HEK293 (cell line): ENCODE results near the gene RANBP1.
A peak's percentile ranks its signal among the peaks of the same experiment; 100 is the strongest.

Source experiments
- CTCF ChIA-PET: fragments of 350-600 bp; formaldehyde crosslinking; extraction: SDS; loops from one replicate; lab custom pipeline; 2021; ENCODE audit warnings: antibody characterized with exemption; lab: Yijun Ruan, JAX
- POLR2A ChIA-PET: fragments of 300-600 bp; formaldehyde crosslinking; extraction: SDS; loops from one replicate; lab custom pipeline; 2020; ENCODE audit warnings: antibody characterized with exemption, inconsistent platforms; lab: Yijun Ruan, JAX
- H3K27ac ChIP-seq: fragments of 200-500 bp; sonication (Bioruptor generic); 2 replicates; pipeline ENCODE4 v1.5.1; 2014; ENCODE audit warnings: low read depth, low read length, control low read depth, inconsistent platforms; ENCODE audit errors: extremely low read depth
- H3K36me3 ChIP-seq, 2 experiments: fragments of 200-500 bp in 1 of 2; sonication (Bioruptor generic) in 1 of 2; 1 replicate in 1 of 2; 2 replicates in 1 of 2; pipeline ENCODE4 v1.5.1; 2014 to 2017; ENCODE audit warnings: inconsistent platforms in 2 of 2, low read length in 2 of 2; ENCODE audit not compliant: control insufficient read depth in 2 of 2, insufficient read depth in 1 of 2
- H3K4me1 ChIP-seq: fragments of 200-500 bp; sonication (Bioruptor generic); 2 replicates; pipeline ENCODE4 v1.5.1; 2014; ENCODE audit warnings: mild to moderate bottlenecking, low read length, inconsistent platforms; ENCODE audit not compliant: control insufficient read depth, insufficient read depth
- H3K4me3 ChIP-seq: 2 replicates; pipeline ENCODE4 v1.5.1; 2011; ENCODE audit warnings: low read depth, mild to moderate bottlenecking, control low read depth, low read length, moderate library complexity
- H3K9me3 ChIP-seq: fragments of 200-500 bp; sonication (Bioruptor generic); 2 replicates; pipeline ENCODE4 v1.5.1; 2014; ENCODE audit warnings: low read depth, low read length, inconsistent platforms; ENCODE audit not compliant: control insufficient read depth, insufficient read depth
- KLF7 ChIP-seq: fragments of 450-650 bp; formaldehyde crosslinking; IDR thresholded peaks from 2 replicates; pipeline ENCODE4 v1.5.1; 2016; ENCODE audit warnings: missing biosample characterization, missing genetic modification characterization, borderline replicate concordance
- ZBTB17 ChIP-seq: fragments of 450-650 bp; formaldehyde crosslinking; IDR thresholded peaks from 2 replicates; pipeline ENCODE4 v1.5.1; 2016; ENCODE audit warnings: missing biosample characterization, missing genetic modification characterization
- ZBTB21 ChIP-seq: fragments of 450-650 bp; formaldehyde crosslinking; IDR thresholded peaks from 2 replicates; pipeline ENCODE4 v1.5.1; 2017; ENCODE audit warnings: missing biosample characterization, missing genetic modification characterization
- ZNF175 ChIP-seq: fragments of 450-650 bp; formaldehyde crosslinking; IDR thresholded peaks from 2 replicates; pipeline ENCODE4 v1.5.1; 2016; ENCODE audit warnings: missing biosample characterization, missing genetic modification characterization
- ZNF211 ChIP-seq: fragments of 450-650 bp; formaldehyde crosslinking; IDR thresholded peaks from 2 replicates; pipeline ENCODE4 v1.5.1; 2016; ENCODE audit warnings: low read depth, missing biosample characterization, missing genetic modification characterization
- ZNF311 ChIP-seq: fragments of 450-650 bp; formaldehyde crosslinking; IDR thresholded peaks from 2 replicates; pipeline ENCODE4 v1.5.1; 2017; ENCODE audit warnings: missing biosample characterization, missing genetic modification characterization, borderline replicate concordance
- ZNF341 ChIP-seq: fragments of 450-650 bp; formaldehyde crosslinking; IDR thresholded peaks from 2 replicates; pipeline ENCODE4; 2016; ENCODE audit warnings: low read depth, missing biosample characterization, missing genetic modification characterization
- ZNF549 ChIP-seq: fragments of 450-650 bp; IDR thresholded peaks from 2 replicates; pipeline ENCODE4 v1.5.1; 2018; ENCODE audit warnings: missing biosample characterization, missing genetic modification characterization, mild to moderate bottlenecking, inconsistent platforms, moderate library complexity
- ZNF555 ChIP-seq: fragments of 450-650 bp; formaldehyde crosslinking; conservative IDR thresholded peaks from 2 replicates; pipeline ENCODE4 v1.5.1; 2017; ENCODE audit warnings: missing biosample characterization, mild to moderate bottlenecking, missing genetic modification characterization, inconsistent platforms
- ZNF600 ChIP-seq: fragments of 450-650 bp; formaldehyde crosslinking; IDR thresholded peaks from 2 replicates; pipeline ENCODE4 v1.5.1; 2016; ENCODE audit warnings: missing biosample characterization, missing genetic modification characterization
- ZNF658 ChIP-seq: fragments of 450-650 bp; formaldehyde crosslinking; IDR thresholded peaks from 2 replicates; pipeline ENCODE4; 2016; ENCODE audit warnings: missing biosample characterization, missing genetic modification characterization
- ZNF776 ChIP-seq: fragments of 450-650 bp; formaldehyde crosslinking; IDR thresholded peaks from 2 replicates; pipeline ENCODE4 v1.5.0; 2017; ENCODE audit warnings: missing biosample characterization, missing genetic modification characterization, borderline replicate concordance
- ZNF791 ChIP-seq: fragments of 450-650 bp; formaldehyde crosslinking; IDR thresholded peaks from 2 replicates; pipeline ENCODE4 v1.5.1; 2016; ENCODE audit warnings: missing biosample characterization, missing genetic modification characterization
- TF ChIP-seq, protein P1 (sequence below): fragments of 450-650 bp; formaldehyde crosslinking; IDR thresholded peaks from 2 replicates; pipeline ENCODE4; 2016; ENCODE audit warnings: missing biosample characterization, missing genetic modification characterization
- TF ChIP-seq, protein P2 (sequence below): fragments of 450-650 bp; formaldehyde crosslinking; IDR thresholded peaks from 2 replicates; pipeline ENCODE4 v1.5.1; 2016; ENCODE audit warnings: missing biosample characterization, missing genetic modification characterization
- TF ChIP-seq, protein P3 (sequence below): fragments of 450-650 bp; formaldehyde crosslinking; IDR thresholded peaks from 2 replicates; pipeline ENCODE4 v1.5.1; 2016; ENCODE audit warnings: missing biosample characterization, missing genetic modification characterization
- TF ChIP-seq, protein P4 (sequence below): fragments of 450-650 bp; formaldehyde crosslinking; IDR thresholded peaks from 2 replicates; pipeline ENCODE4 v1.5.1; 2016; ENCODE audit warnings: missing biosample characterization, missing genetic modification characterization, low read depth

RANBP1 gene

DNA sequence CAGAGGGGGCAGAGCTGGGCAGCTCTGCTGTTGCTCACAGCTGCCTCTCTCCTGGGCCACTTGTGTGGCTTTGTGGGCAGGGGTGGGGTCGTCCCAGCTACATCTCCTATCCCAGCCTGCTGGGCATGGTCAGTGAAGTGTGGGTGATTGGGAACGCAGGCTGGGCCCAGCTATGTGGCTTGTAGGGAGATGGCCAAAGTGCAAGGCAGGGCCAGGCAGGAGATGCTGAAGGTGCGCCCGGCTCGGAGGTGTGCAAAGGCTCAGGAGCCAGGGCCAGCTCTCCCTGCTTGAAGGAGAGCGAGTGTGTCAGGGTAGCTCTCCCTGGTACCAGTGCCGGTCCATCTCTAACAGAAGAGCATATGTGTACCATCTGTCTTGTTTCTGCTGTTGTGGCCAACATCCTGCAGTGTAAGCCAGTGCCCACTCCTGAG is 8.4 kb upstream of the RANBP1 start (continued):
- TF ChIP-seq, protein P1, sequence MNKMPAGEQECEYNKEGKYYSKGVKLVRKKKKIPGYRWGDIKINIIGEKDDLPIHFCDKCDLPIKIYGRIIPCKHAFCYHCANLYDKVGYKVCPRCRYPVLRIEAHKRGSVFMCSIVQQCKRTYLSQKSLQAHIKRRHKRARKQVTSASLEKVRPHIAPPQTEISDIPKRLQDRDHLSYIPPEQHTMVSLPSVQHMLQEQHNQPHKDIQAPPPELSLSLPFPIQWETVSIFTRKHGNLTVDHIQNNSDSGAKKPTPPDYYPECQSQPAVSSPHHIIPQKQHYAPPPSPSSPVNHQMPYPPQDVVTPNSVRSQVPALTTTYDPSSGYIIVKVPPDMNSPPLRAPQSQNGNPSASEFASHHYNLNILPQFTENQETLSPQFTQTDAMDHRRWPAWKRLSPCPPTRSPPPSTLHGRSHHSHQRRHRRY (tag by site-specific recombination): no peak

DNA sequence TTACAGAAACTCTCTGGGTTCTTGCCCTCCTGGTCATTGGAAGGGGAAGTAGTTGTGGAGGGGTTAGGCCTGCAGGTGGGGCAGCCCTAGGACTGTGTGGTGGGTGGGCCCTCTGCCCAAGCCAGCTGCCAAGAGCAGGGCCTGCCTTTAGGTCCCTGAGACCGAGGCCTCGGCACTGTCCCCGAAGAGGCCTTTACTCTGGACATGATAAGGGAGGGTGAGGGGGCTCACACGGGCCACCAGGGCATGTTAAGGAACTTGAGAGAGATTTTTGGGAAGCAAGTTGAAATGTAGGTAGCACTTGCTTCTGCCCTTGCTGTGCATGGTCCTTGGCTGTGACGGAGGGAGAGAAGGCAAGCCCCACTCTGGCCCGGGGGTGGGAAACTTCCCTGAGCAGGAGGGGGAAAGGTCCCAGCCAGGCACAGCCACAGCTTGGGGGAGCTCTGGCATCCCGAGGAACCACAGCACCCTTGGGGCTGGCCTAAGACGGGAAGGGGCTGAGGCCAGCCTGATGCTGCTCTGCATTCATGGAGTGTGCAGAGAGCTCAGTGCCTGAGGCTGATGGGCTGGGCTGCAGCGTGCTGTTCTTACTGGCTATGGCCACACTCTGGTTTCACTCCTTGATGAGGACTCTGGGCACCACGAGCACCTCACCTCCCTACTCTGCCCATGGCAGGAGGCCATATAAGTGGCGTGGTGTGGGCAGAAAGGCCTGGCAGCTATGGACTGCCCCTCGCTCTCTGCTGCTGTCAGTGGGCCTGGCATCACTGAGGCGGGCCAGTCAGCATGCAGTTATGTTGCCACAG is 7.8 kb upstream of the RANBP1 start:
- Histone ChIP-seq H3K27ac (no peak overlapping the region; the same call in 1 of the 2 replicates), H3K36me3 (peaks cover 7 to 98% of the 10 kb centered on the region in 2 experiments; a peak in 2 of 3 replicates), H3K9me3 (no peaks in the 10 kb centered on the region), H3K4me3 (no peak overlapping the region), H3K4me1 (no peaks in the 10 kb centered on the region)
- ChIA-PET POLR2A (no interaction called here), CTCF (interaction anchor here (0.8 to 0.9 kb wide), 2 partner anchors 20 to 378 kb away, joined by 3 read pairs; no protein-coding TSS in a partner anchor)
- TF ChIP-seq ZNF555 (tag by site-specific recombination) (no peak), ZNF791 (tag by site-specific recombination) (no peak), ZNF211 (tag by site-specific recombination) (no peak), ZNF311 (tag by site-specific recombination) (no peak), ZBTB17 (tag by site-specific recombination) (peak; percentile 80), ZNF658 (tag by site-specific recombination) (no peak), KLF7 (no peak), ZNF175 (tag by site-specific recombination) (no peak), ZBTB21 (no peak), ZNF549 (tag by site-specific recombination) (no peak), ZNF600 (tag by site-specific recombination) (peak; percentile 43; the same call in 1 of the 2 replicates), ZNF776 (no peak), ZNF341 (peak; percentile 71)
- TF ChIP-seq, protein P2, sequence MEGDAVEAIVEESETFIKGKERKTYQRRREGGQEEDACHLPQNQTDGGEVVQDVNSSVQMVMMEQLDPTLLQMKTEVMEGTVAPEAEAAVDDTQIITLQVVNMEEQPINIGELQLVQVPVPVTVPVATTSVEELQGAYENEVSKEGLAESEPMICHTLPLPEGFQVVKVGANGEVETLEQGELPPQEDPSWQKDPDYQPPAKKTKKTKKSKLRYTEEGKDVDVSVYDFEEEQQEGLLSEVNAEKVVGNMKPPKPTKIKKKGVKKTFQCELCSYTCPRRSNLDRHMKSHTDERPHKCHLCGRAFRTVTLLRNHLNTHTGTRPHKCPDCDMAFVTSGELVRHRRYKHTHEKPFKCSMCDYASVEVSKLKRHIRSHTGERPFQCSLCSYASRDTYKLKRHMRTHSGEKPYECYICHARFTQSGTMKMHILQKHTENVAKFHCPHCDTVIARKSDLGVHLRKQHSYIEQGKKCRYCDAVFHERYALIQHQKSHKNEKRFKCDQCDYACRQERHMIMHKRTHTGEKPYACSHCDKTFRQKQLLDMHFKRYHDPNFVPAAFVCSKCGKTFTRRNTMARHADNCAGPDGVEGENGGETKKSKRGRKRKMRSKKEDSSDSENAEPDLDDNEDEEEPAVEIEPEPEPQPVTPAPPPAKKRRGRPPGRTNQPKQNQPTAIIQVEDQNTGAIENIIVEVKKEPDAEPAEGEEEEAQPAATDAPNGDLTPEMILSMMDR (tag by site-specific recombination): no peak
- TF ChIP-seq, protein P3, sequence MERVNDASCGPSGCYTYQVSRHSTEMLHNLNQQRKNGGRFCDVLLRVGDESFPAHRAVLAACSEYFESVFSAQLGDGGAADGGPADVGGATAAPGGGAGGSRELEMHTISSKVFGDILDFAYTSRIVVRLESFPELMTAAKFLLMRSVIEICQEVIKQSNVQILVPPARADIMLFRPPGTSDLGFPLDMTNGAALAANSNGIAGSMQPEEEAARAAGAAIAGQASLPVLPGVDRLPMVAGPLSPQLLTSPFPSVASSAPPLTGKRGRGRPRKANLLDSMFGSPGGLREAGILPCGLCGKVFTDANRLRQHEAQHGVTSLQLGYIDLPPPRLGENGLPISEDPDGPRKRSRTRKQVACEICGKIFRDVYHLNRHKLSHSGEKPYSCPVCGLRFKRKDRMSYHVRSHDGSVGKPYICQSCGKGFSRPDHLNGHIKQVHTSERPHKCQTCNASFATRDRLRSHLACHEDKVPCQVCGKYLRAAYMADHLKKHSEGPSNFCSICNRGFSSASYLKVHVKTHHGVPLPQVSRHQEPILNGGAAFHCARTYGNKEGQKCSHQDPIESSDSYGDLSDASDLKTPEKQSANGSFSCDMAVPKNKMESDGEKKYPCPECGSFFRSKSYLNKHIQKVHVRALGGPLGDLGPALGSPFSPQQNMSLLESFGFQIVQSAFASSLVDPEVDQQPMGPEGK (tag by site-specific recombination): 0 out of 2 replicates have a peak, but pooled peaks have one; percentile 27
- TF ChIP-seq, protein P4, sequence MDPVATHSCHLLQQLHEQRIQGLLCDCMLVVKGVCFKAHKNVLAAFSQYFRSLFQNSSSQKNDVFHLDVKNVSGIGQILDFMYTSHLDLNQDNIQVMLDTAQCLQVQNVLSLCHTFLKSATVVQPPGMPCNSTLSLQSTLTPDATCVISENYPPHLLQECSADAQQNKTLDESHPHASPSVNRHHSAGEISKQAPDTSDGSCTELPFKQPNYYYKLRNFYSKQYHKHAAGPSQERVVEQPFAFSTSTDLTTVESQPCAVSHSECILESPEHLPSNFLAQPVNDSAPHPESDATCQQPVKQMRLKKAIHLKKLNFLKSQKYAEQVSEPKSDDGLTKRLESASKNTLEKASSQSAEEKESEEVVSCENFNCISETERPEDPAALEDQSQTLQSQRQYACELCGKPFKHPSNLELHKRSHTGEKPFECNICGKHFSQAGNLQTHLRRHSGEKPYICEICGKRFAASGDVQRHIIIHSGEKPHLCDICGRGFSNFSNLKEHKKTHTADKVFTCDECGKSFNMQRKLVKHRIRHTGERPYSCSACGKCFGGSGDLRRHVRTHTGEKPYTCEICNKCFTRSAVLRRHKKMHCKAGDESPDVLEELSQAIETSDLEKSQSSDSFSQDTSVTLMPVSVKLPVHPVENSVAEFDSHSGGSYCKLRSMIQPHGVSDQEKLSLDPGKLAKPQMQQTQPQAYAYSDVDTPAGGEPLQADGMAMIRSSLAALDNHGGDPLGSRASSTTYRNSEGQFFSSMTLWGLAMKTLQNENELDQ: no peak
